NCI-H1417 (cell line): ENCODE data around the gene GPC3.

Experiments used
- DNase-seq, 3 experiments: peaks; one replicate each; lab custom pipeline; 2025; lab: John Stamatoyannopoulos, UW

GPC3 gene

GRCh38 chrX:133513123-133513522 lies 472.3 kb downstream of the GPC3 start:
- DNase-seq, result no peak

- no peak for DNase-seq
Measured at GRCh38 chrX:133511041-133511440, 474.4 kb downstream of the GPC3 start.

- no peak for DNase-seq
Measured at GRCh38 chrX:133497356-133497755, 488.0 kb downstream of the GPC3 start.

GRCh38 chrX:133495464-133496391 lies 489.7 kb downstream of the GPC3 start:
- no peak for DNase-seq

GRCh38 chrX:133493366-133493765 lies 492.0 kb downstream of the GPC3 start:
- DNase-seq, result no peak

GRCh38 chrX:133490955-133491354 lies 494.4 kb downstream of the GPC3 start:
- DNase-seq, result no peak
